ENCODE measurements around the gene EGR4. TPM values are rescaled to one million over a fixed set of nuclear protein-coding genes. Genes with fewer than 3 reads are reported as not detected.

The EGR4 gene
- total RNA-seq, 1 donor from 2014 or later: not detected

DNA sequence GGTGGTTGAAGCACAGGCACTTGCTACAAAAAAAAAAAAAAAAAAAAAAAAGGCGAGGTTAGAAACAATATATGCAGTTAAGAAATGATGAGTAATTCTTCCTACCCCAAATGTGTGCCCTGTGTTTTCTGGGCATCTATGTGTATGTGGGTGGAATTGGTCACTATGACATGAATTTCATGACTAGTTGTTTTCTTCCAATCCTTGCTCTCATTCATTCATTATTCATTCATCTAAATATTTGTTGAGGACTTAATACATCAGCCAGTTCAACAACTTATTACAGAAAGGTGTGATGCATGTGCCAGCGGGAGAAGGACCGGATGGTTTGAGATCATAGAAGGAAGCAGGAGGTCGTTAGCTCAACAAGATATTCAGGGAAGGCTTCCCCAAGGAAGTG is 8.3 kb upstream of the EGR4 start:
- no peak overlapping the region for H2AFZ ChIP-seq (ENCODE audit: low read depth, low read length)
- no peaks in the 10 kb centered on the region for H3K79me2 ChIP-seq (ENCODE audit: insufficient read depth, low read length)
- H3K27ac Mint-ChIP-seq (ENCODE audit: unreplicated experiment): no peak overlapping the region
- H3K4me3 Mint-ChIP-seq (ENCODE audit: unreplicated experiment): no peak overlapping the region
- peaks cover 3% of the 10 kb centered on the region for H3K9me3 Mint-ChIP-seq (ENCODE audit: unreplicated experiment)
- peaks cover 38% of the 10 kb centered on the region for H3K27me3 Mint-ChIP-seq (ENCODE audit: low read depth, unreplicated experiment)
- H3K27me3 ChIP-seq (ENCODE audit: insufficient read depth, low read length): peaks cover 22% of the 10 kb centered on the region
- H4K20me1 ChIP-seq (ENCODE audit: insufficient read depth, low read length): no peaks in the 10 kb centered on the region
- TF ChIP-seq EZH2 (IDR thresholded peaks at IDR 0.05; ENCODE audit: insufficient read depth, low read length): no peak
- TF ChIP-seq, protein P1, sequence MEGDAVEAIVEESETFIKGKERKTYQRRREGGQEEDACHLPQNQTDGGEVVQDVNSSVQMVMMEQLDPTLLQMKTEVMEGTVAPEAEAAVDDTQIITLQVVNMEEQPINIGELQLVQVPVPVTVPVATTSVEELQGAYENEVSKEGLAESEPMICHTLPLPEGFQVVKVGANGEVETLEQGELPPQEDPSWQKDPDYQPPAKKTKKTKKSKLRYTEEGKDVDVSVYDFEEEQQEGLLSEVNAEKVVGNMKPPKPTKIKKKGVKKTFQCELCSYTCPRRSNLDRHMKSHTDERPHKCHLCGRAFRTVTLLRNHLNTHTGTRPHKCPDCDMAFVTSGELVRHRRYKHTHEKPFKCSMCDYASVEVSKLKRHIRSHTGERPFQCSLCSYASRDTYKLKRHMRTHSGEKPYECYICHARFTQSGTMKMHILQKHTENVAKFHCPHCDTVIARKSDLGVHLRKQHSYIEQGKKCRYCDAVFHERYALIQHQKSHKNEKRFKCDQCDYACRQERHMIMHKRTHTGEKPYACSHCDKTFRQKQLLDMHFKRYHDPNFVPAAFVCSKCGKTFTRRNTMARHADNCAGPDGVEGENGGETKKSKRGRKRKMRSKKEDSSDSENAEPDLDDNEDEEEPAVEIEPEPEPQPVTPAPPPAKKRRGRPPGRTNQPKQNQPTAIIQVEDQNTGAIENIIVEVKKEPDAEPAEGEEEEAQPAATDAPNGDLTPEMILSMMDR (IDR thresholded peaks at IDR 0.05; ENCODE audit: insufficient read depth, low read depth, low read length): no peak
- no peak for FAIRE-seq
- H3K4me1 ChIP-seq (ENCODE audit: insufficient read depth, low read length): no peaks in the 10 kb centered on the region
- H3K36me3 Mint-ChIP-seq (ENCODE audit: low read depth, unreplicated experiment): no peaks in the 10 kb centered on the region
- H3K9ac ChIP-seq (ENCODE audit: low read length): no peak overlapping the region
- H3K4me3 ChIP-seq (ENCODE audit: insufficient read depth, low read depth, low read length): no peak overlapping the region
- no peaks in the 10 kb centered on the region for H3K9me3 ChIP-seq (ENCODE audit: insufficient read depth, low read depth, low read length)
- no peak overlapping the region for H3K27ac ChIP-seq (ENCODE audit: low read depth, low read length)
- H3K4me1 Mint-ChIP-seq (ENCODE audit: low read depth, unreplicated experiment): peaks cover 6% of the 10 kb centered on the region
- H3K36me3 ChIP-seq (ENCODE audit: insufficient read depth, low read length): no peaks in the 10 kb centered on the region
- no peak for DNase-seq (ENCODE audit: low read depth)
- H3K4me2 ChIP-seq (ENCODE audit: low read length): no peak overlapping the region

DNA sequence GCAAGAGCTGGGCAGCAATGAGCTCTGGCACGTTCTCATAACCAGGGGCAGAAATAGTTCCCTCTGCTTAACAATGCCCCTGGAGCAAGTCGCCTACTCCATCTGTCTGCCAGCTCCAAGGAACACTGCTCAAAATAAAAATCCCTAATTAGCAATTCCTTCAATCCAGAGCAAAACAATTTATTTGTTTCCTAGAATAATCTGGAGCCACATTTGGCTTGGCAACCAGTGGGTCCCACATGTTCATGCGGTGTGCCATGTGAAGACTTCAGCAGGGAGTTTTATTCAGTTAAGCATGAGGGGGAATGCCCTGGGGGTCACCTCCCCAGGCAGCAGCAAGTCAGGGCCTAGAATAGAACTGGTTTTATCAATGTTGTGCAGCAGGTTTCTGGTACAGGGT is 7.6 kb upstream of the EGR4 start:
- FAIRE-seq (no peak), DNase-seq (ENCODE audit: low read depth) (no peak)
- Histone ChIP-seq H3K36me3 (ENCODE audit: insufficient read depth, low read length) (no peaks in the 10 kb centered on the region), H3K4me1 (ENCODE audit: insufficient read depth, low read length) (no peaks in the 10 kb centered on the region), H4K20me1 (ENCODE audit: insufficient read depth, low read length) (no peaks in the 10 kb centered on the region), H3K9me3 (ENCODE audit: insufficient read depth, low read depth, low read length) (no peaks in the 10 kb centered on the region), H3K79me2 (ENCODE audit: insufficient read depth, low read length) (no peaks in the 10 kb centered on the region), H3K27ac (ENCODE audit: low read depth, low read length) (no peak overlapping the region), H3K4me2 (ENCODE audit: low read length) (no peak overlapping the region), H3K4me3 (ENCODE audit: insufficient read depth, low read depth, low read length) (no peak overlapping the region), H2AFZ (ENCODE audit: low read depth, low read length) (no peak overlapping the region), H3K27me3 (ENCODE audit: insufficient read depth, low read length) (peaks cover 28% of the 10 kb centered on the region), H3K9ac (ENCODE audit: low read length) (no peak overlapping the region)
- peaks cover 42% of the 10 kb centered on the region for H3K27me3 Mint-ChIP-seq (ENCODE audit: low read depth, unreplicated experiment)
- no peaks in the 10 kb centered on the region for H3K36me3 Mint-ChIP-seq (ENCODE audit: low read depth, unreplicated experiment)
- no peak overlapping the region for H3K4me3 Mint-ChIP-seq (ENCODE audit: unreplicated experiment)
- peaks cover 2% of the 10 kb centered on the region for H3K9me3 Mint-ChIP-seq (ENCODE audit: unreplicated experiment)
- peaks cover 6% of the 10 kb centered on the region for H3K4me1 Mint-ChIP-seq (ENCODE audit: low read depth, unreplicated experiment)
- no peak overlapping the region for H3K27ac Mint-ChIP-seq (ENCODE audit: unreplicated experiment)
- TF ChIP-seq, protein P1 (IDR thresholded peaks at IDR 0.05; ENCODE audit: insufficient read depth, low read depth, low read length): no peak
- no peak for TF ChIP-seq EZH2 (IDR thresholded peaks at IDR 0.05; ENCODE audit: insufficient read depth, low read length)

DNA sequence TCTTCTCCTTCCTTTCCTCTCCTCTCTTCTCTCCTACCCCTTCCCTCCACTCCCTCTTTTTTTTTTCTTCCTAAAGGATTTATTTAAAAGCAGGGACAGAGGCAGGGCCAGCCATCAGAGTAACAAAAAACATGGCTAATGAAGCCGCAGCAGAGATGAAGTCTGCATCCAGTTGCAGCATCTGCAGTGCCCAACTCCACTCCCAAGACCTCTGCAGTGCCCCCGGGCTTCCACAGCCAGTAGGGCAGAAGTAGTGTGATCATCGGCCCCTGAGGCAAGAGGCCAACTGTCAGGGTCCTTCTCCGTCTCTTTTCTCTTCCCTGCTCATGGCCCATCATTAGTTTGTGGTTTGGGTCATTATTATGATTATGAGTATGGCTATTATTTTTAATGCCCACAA is 4.2 kb upstream of the EGR4 start:
- H3K9ac ChIP-seq (ENCODE audit: low read length): no peak overlapping the region
- peaks cover 60% of the 10 kb centered on the region for H3K27me3 Mint-ChIP-seq (ENCODE audit: low read depth, unreplicated experiment)

More for the DNA sequence above, 4.2 kb upstream of the EGR4 start:
- Histone ChIP-seq H3K27me3 (ENCODE audit: insufficient read depth, low read length) (peaks cover 56% of the 10 kb centered on the region), H3K9me3 (ENCODE audit: insufficient read depth, low read depth, low read length) (no peaks in the 10 kb centered on the region), H3K4me3 (ENCODE audit: insufficient read depth, low read depth, low read length) (no peak overlapping the region), H3K4me1 (ENCODE audit: insufficient read depth, low read length) (peaks cover 3% of the 10 kb centered on the region), H3K79me2 (ENCODE audit: insufficient read depth, low read length) (no peaks in the 10 kb centered on the region), H4K20me1 (ENCODE audit: insufficient read depth, low read length) (no peaks in the 10 kb centered on the region), H2AFZ (ENCODE audit: low read depth, low read length) (no peak overlapping the region), H3K27ac (ENCODE audit: low read depth, low read length) (no peak overlapping the region), H3K36me3 (ENCODE audit: insufficient read depth, low read length) (no peaks in the 10 kb centered on the region), H3K4me2 (ENCODE audit: low read length) (no peak overlapping the region)
- Mint-ChIP-seq H3K4me1 (ENCODE audit: low read depth, unreplicated experiment) (peaks cover 6% of the 10 kb centered on the region), H3K9me3 (ENCODE audit: unreplicated experiment) (no peaks in the 10 kb centered on the region), H3K4me3 (ENCODE audit: unreplicated experiment) (no peak overlapping the region), H3K36me3 (ENCODE audit: low read depth, unreplicated experiment) (no peaks in the 10 kb centered on the region), H3K27ac (ENCODE audit: unreplicated experiment) (no peak overlapping the region)
- TF ChIP-seq EZH2 (IDR thresholded peaks at IDR 0.05; ENCODE audit: insufficient read depth, low read length): no peak
- TF ChIP-seq, protein P1 (IDR thresholded peaks at IDR 0.05; ENCODE audit: insufficient read depth, low read depth, low read length): no peak
- DNase-seq (ENCODE audit: low read depth) (no peak), FAIRE-seq (no peak)

All from astrocyte (in vitro differentiated cells and primary cell).